Measurements from ENCODE around the gene HBG1. TPM values are rescaled to one million over a fixed set of nuclear protein-coding genes. Genes with fewer than 3 reads are reported as not detected.
"Not testable (repeated sequence)": the region's sequence is repeated elsewhere in the genome, so short reads cannot be mapped to it uniquely, and the experiment has no call there.

HBG1 gene
- not detected for total RNA-seq
- long read RNA-seq = 0 reads

DNA sequence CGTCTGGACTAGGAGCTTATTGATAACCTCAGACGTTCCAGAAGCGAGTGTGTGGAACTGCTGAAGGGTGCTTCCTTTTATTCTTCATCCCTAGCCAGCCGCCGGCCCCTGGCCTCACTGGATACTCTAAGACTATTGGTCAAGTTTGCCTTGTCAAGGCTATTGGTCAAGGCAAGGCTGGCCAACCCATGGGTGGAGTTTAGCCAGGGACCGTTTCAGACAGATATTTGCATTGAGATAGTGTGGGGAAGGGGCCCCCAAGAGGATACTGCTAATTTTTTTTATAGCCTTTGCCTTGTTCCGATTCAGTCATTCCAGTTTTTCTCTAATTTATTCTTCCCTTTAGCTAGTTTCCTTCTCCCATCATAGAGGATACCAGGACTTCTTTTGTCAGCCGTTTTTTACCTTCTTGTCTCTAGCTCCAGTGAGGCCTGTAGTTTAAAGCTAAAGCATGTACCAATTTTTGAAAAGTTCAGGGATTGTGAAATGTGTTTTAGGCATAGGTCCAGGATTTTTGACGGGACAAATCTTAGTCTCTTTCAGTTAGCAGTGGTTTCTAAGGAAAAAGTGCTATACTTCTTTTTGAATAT, at the start of gene HBG1:
Gene HBG1 (minus strand): TSS at position 51 of the 590 bp plus-strand sequence. CDS start 53 bp downstream, outside the sequence.
- ATAC-seq, DNase-seq: not testable (repeated sequence)

GRCh38 chr11:5298451-5298850, 48.8 kb upstream of the HBG1 start:
- intact Hi-C loops (cut with DNase I) = no loop called here
- DNase-seq = no peak
- no peak for ATAC-seq

More for the DNA sequence above, at the start of gene HBG1:
- intact Hi-C loops (cut with DNase I) = not testable (repeated sequence)

GRCh38 chr11:5297721-5298323, 48.2 kb upstream of the HBG1 start:
- intact Hi-C loops (cut with DNase I) = no loop called here
- DNase-seq (no peak), ATAC-seq (no peak)

DNA sequence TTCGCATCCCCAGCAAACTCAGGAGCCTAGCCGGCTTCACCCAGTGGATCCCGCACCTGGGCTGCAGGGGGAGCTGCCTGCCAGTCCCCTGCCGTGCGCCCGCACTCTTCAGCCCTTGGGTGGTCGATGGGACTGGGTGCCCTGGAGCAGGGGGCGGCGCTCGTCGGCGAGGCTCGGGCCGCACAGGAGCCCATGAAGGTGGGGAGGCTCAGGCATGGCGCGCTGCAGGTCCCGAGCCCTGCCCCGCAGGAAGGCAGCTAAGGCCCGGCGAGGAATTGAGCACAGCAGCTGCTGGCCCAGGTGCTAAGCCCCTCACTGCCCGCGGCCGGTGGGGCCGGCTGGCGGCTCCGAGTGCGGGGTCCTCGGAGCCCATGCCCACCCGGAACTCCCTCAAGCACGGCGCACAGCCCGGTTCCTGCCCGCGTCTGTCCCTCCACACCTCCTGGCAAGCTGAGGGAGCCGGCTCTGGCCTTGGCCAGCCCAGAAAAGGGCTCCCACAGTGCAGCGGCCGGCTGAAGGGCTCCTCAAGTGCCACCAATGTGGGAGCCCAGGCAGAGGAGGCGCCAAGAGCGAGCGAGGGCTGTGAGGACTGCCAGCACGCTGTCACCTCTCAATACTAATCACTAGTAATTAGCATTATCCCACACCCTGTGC, 44.8 kb upstream of the HBG1 start:
- DNase-seq; ATAC-seq; intact Hi-C loops (cut with DNase I): not testable (repeated sequence)

GRCh38 chr11:5293028-5293427, 43.4 kb upstream of the HBG1 start:
- no peak for DNase-seq
- ATAC-seq = no peak
- intact Hi-C loops (cut with DNase I) = no loop called here

- DNase-seq (no peak), ATAC-seq (no peak)
- intact Hi-C loops (cut with DNase I) = no loop called here
Observed at GRCh38 chr11:5291207-5291838, 41.7 kb upstream of the HBG1 start.

DNA sequence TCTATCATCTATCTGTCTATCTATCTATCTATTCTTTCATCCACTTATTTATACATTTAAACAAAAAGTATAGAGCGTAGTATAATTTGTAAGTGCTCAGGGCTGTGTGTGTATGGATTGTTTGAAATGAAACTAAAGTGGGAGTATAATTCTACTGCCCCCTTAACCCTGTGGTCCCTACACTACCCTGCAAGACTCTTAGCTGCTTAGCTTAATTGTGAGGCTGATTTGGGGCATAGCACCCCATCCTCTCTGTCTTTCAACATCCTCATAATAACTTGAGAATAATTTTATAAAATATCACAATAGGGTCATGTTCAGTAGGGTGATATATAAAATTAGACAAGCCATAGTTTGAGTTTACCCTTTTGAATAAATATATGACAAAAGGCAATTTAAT, 40.4 kb upstream of the HBG1 start:
- no peak for ATAC-seq
- intact Hi-C loops (cut with DNase I) = no loop called here
- DNase-seq = no peak

DNA sequence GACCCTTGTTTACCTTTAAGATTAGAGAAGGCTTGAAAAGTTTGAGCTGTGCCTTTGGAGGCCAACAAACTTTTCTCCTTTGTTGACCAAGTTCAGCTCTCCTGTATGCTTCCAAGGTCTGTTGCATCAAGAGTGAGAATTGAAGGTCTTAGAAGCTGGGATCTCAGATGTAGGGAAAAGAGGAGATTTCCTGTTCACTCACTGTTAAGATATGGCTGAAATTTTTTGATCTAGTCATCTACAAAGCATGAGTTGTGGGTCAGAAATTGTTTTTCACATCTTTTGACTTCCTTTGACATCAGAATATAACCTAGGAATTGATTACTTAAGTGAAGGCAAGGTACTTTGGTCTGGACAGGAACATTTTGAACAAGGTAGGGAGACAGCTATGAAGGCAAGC, 40.0 kb upstream of the HBG1 start:
- no peak for ATAC-seq
- intact Hi-C loops (cut with DNase I) = no loop called here
- DNase-seq = no peak

DNA sequence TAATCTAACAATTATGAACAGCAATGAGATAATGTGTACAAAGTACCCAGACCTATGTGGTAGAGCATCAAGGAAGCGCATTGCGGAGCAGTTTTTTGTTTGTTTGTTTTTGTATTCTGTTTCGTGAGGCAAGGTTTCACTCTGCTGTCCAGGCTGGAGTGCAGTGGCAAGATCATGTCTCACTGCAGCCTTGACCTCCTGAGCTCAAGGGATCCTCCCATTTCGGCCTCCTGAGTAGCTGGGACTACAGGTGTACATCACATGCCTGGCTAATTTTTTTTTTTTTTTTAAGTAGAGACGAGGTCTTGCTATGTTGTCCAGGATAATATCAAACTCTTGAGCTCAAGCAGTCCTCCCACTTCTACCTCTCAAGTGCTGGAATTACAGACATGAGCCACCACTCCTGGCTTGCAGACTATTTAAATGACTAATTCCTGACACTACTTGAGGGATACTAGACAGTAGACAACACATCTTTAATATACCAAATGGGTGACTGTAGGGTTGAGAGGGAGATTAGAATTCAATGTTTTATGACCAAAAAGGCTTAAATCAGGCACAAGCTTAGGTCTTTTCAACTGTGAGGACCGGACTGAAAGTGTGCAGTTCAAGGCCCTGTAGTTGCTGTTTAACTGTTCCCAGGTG, 39.4 kb upstream of the HBG1 start:
- DNase-seq = no peak
- intact Hi-C loops (cut with DNase I) = no loop called here
- no peak for ATAC-seq

DNA sequence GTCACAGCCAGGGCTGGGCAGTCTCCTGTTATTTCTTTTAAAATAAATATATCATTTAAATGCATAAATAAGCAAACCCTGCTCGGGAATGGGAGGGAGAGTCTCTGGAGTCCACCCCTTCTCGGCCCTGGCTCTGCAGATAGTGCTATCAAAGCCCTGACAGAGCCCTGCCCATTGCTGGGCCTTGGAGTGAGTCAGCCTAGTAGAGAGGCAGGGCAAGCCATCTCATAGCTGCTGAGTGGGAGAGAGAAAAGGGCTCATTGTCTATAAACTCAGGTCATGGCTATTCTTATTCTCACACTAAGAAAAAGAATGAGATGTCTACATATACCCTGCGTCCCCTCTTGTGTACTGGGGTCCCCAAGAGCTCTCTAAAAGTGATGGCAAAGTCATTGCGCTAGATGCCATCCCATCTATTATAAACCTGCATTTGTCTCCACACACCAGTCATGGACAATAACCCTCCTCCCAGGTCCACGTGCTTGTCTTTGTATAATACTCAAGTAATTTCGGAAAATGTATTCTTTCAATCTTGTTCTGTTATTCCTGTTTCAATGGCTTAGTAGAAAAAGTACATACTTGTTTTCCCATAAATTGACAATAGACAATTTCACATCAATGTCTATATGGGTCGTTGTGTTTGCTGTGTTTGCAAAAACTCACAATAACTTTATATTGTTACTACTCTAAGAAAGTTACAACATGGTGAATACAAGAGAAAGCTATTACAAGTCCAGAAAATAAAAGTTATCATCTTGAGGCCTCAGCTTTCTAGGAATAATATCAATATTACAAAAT, 38.6 kb upstream of the HBG1 start:
- ATAC-seq (peak in 1 of 2 donors; percentile 51), DNase-seq (no peak)
- intact Hi-C loops (cut with DNase I) = no loop called here

GRCh38 chr11:5286901-5287300, 37.2 kb upstream of the HBG1 start:
- ATAC-seq = no peak
- intact Hi-C loops (cut with DNase I) = no loop called here
- DNase-seq = no peak

GRCh38 chr11:5286351-5286750, 36.7 kb upstream of the HBG1 start:
- intact Hi-C loops (cut with DNase I) = no loop called here
- ATAC-seq (no peak), DNase-seq (no peak)

GRCh38 chr11:5285703-5286340, 36.2 kb upstream of the HBG1 start:
- DNase-seq = no peak
- ATAC-seq = no peak
- intact Hi-C loops (cut with DNase I) = no loop called here

DNA sequence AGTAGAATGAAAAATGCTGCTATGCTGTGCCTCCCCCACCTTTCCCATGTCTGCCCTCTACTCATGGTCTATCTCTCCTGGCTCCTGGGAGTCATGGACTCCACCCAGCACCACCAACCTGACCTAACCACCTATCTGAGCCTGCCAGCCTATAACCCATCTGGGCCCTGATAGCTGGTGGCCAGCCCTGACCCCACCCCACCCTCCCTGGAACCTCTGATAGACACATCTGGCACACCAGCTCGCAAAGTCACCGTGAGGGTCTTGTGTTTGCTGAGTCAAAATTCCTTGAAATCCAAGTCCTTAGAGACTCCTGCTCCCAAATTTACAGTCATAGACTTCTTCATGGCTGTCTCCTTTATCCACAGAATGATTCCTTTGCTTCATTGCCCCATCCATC, 35.0 kb upstream of the HBG1 start:
- DNase-seq = no peak
- intact Hi-C loops (cut with DNase I) = no loop called here
- no peak for ATAC-seq

- ATAC-seq (no peak), DNase-seq (no peak)
- intact Hi-C loops (cut with DNase I) = no loop called here
Observed at GRCh38 chr11:5283882-5284281, 34.2 kb upstream of the HBG1 start.

GRCh38 chr11:5283086-5283485, 33.4 kb upstream of the HBG1 start:
- DNase-seq (no peak), ATAC-seq (no peak)
- intact Hi-C loops (cut with DNase I) = no loop called here

- intact Hi-C loops (cut with DNase I) = no loop called here
- DNase-seq (no peak), ATAC-seq (no peak)
Observed at GRCh38 chr11:5282628-5283027, 33.0 kb upstream of the HBG1 start.

DNA sequence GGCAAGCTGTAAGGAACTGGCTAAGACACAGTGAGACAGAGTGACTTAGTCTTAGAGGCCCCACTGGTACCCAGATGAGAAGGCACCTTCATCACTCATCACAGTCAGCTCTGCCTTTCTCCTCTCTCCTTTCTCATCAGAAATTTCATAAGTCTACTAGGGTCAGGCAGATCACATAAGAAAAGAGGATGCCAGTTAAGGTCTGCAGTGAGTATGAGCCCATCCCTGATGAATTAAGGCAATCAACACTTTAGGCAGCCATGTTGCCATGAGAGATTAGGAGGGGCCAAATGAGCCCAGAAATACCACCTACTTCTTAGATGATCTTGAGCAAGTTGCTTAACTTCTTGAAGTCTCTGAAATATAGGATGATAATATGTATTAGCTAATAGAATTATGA, 31.9 kb upstream of the HBG1 start:
- ATAC-seq = no peak
- no peak for DNase-seq
- intact Hi-C loops (cut with DNase I) = no loop called here
